ENCODE results near the gene OPALIN.

GRCh38 chr10:96317067-96317833 lies 41.6 kb downstream of the OPALIN start:
- no peak for TF ChIP-seq CTCF (IDR thresholded peaks at IDR 0.05 in 8 of 11, conservative IDR thresholded peaks at IDR 0.05 in 3 of 11)
- TF ChIP-seq POLR2AphosphoS5 (IDR thresholded peaks at IDR 0.05): no peak

Measured in spleen (tissue), 7 donors.